Measurements from ENCODE around the gene MLKL. TPM values are rescaled to one million over a fixed set of nuclear protein-coding genes. Genes with fewer than 3 reads are reported as not detected.
A peak's percentile ranks its signal among the peaks of the same experiment; 100 is the strongest.

The MLKL gene
- total RNA-seq, 1 experiment from 2014 or later, result 4.3 TPM

DNA sequence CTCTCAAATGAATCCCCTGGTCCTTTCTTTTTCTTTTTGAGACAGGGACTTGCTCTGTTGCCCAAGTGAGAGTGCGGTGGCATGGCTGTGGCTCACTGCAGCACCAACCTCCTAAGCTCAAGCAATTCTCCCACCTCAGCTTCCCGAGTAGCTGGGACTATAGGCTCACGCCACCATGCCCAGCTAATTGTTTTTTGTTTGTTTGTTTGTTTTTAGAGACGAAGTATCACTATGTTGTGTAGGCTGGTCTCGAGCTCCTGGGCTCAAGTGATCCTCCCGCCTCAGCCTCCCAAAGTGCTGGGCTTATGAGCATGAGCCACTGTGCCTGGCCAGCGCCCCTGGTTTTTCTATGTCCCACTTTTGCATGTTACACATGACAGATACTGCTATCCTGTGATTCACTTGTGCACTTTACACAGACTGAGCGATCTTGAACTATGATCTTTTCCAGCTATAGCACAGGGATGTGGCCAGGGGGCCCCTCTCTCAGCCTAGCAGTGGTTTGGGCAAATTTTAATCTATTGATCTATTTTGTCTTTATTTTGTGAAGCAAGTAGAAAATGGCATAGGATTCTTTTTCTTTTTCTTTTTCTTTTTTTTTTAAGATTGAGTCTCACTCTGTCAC is 31.3 kb upstream of the MLKL start:
- peaks cover 43% of the 10 kb centered on the region for H3K4me1 Mint-ChIP-seq
- no peak overlapping the region for H3K4me3 Mint-ChIP-seq
- peaks cover 4% of the 10 kb centered on the region for H3K36me3 Mint-ChIP-seq
- no peaks in the 10 kb centered on the region for H3K27me3 Mint-ChIP-seq (ENCODE audit: low read depth)
- ATAC-seq (no peak), DNase-seq (ENCODE audit: low spot score) (no peak)
- ChIA-PET POLR2A (interaction anchor here (0.6 kb wide), 1 partner anchor 452 kb away, joined by 3 read pairs; no protein-coding TSS in a partner anchor), CTCF (interaction anchor here (0.8 to 1.5 kb wide), 4 partner anchors 32 to 131 kb away, joined by 3 to 7 read pairs (median 5); partner anchors contain the start of gene FA2H)
- H3K27ac Mint-ChIP-seq, result peak overlapping the region; percentile 10; the same call in 1 of the 2 replicates
- H3K9me3 Mint-ChIP-seq, result peaks cover 6% of the 10 kb centered on the region
- TF ChIP-seq TEAD4 (CRISPR knock-in tag; IDR thresholded peaks at IDR 0.05), result no peak
- TF ChIP-seq SOX15 (CRISPR knock-in tag; IDR thresholded peaks at IDR 0.05), result no peak
- TF ChIP-seq IRF2 (CRISPR knock-in tag; IDR thresholded peaks at IDR 0.05; ENCODE audit: borderline replicate concordance, low read depth), result no peak
- TF ChIP-seq JUN (CRISPR knock-in tag; IDR thresholded peaks at IDR 0.05), result no peak
- TF ChIP-seq, protein P1, sequence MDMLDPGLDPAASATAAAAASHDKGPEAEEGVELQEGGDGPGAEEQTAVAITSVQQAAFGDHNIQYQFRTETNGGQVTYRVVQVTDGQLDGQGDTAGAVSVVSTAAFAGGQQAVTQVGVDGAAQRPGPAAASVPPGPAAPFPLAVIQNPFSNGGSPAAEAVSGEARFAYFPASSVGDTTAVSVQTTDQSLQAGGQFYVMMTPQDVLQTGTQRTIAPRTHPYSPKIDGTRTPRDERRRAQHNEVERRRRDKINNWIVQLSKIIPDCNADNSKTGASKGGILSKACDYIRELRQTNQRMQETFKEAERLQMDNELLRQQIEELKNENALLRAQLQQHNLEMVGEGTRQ (CRISPR knock-in tag; IDR thresholded peaks at IDR 0.05), result no peak
- no peak for TF ChIP-seq NFATC4 (CRISPR knock-in tag; IDR thresholded peaks at IDR 0.05)
- TF ChIP-seq ZNF232 (CRISPR knock-in tag; IDR thresholded peaks at IDR 0.05), result no peak
- no peak for TF ChIP-seq ZNF671 (CRISPR knock-in tag; IDR thresholded peaks at IDR 0.05)
- TF ChIP-seq, protein P2, sequence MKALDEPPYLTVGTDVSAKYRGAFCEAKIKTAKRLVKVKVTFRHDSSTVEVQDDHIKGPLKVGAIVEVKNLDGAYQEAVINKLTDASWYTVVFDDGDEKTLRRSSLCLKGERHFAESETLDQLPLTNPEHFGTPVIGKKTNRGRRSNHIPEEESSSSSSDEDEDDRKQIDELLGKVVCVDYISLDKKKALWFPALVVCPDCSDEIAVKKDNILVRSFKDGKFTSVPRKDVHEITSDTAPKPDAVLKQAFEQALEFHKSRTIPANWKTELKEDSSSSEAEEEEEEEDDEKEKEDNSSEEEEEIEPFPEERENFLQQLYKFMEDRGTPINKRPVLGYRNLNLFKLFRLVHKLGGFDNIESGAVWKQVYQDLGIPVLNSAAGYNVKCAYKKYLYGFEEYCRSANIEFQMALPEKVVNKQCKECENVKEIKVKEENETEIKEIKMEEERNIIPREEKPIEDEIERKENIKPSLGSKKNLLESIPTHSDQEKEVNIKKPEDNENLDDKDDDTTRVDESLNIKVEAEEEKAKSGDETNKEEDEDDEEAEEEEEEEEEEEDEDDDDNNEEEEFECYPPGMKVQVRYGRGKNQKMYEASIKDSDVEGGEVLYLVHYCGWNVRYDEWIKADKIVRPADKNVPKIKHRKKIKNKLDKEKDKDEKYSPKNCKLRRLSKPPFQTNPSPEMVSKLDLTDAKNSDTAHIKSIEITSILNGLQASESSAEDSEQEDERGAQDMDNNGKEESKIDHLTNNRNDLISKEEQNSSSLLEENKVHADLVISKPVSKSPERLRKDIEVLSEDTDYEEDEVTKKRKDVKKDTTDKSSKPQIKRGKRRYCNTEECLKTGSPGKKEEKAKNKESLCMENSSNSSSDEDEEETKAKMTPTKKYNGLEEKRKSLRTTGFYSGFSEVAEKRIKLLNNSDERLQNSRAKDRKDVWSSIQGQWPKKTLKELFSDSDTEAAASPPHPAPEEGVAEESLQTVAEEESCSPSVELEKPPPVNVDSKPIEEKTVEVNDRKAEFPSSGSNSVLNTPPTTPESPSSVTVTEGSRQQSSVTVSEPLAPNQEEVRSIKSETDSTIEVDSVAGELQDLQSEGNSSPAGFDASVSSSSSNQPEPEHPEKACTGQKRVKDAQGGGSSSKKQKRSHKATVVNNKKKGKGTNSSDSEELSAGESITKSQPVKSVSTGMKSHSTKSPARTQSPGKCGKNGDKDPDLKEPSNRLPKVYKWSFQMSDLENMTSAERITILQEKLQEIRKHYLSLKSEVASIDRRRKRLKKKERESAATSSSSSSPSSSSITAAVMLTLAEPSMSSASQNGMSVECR (CRISPR knock-in tag; IDR thresholded peaks at IDR 0.05; ENCODE audit: borderline replicate concordance), result no peak

DNA sequence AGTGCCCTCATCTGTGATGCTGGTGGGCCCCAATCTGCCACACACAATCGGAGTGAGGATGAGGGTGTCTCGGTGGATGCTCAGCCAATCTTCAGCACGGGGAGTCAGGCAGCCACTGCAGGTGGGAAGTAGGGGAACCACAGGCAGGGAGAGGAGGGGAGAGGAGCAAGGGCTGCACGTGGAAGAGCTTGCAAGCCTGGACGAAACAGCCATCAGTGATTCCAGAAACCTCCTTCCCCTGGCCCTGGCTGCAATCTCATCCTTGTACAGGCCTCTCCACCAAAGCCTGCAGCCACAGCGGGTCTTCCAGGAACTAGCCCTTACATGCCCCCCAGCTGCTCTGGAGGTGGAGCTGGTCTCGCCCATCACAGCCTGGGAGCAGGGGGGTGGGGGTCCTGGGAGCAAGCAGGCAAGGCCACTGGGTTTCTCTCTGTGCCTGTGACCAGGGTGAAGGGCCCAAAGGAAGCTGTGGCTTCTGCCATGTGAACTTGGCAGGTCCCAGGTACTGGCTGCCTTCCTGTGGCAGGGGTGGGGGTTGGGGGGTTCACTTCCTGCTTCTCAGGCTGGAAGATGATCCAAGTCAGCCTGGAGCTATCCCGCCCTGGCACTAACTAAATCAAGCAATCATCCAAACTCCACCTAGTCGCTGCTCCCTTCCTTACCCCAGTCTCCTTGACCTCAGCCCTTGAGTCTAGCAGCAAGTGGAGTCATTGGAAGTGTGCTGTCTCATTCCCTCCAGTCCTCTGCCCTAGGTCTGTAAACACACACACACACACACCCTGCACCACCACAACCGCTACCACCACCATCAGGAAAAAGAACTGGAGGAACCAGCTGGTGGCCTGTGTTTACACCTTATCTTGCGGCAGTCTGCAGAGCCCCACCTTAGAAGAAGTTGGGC is 29.4 kb upstream of the MLKL start:
- no peak overlapping the region for H3K4me3 Mint-ChIP-seq
- CTCF ChIA-PET, result interaction anchor here (1.0 to 2.0 kb wide), 8 partner anchors 11 to 133 kb away, joined by 3 to 9 read pairs (median 5); no protein-coding TSS in a partner anchor
- TF ChIP-seq, protein P3, sequence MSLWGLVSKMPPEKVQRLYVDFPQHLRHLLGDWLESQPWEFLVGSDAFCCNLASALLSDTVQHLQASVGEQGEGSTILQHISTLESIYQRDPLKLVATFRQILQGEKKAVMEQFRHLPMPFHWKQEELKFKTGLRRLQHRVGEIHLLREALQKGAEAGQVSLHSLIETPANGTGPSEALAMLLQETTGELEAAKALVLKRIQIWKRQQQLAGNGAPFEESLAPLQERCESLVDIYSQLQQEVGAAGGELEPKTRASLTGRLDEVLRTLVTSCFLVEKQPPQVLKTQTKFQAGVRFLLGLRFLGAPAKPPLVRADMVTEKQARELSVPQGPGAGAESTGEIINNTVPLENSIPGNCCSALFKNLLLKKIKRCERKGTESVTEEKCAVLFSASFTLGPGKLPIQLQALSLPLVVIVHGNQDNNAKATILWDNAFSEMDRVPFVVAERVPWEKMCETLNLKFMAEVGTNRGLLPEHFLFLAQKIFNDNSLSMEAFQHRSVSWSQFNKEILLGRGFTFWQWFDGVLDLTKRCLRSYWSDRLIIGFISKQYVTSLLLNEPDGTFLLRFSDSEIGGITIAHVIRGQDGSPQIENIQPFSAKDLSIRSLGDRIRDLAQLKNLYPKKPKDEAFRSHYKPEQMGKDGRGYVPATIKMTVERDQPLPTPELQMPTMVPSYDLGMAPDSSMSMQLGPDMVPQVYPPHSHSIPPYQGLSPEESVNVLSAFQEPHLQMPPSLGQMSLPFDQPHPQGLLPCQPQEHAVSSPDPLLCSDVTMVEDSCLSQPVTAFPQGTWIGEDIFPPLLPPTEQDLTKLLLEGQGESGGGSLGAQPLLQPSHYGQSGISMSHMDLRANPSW (CRISPR knock-in tag; conservative IDR thresholded peaks at IDR 0.05; ENCODE audit: low read depth), result no peak
- TF ChIP-seq, protein P4, sequence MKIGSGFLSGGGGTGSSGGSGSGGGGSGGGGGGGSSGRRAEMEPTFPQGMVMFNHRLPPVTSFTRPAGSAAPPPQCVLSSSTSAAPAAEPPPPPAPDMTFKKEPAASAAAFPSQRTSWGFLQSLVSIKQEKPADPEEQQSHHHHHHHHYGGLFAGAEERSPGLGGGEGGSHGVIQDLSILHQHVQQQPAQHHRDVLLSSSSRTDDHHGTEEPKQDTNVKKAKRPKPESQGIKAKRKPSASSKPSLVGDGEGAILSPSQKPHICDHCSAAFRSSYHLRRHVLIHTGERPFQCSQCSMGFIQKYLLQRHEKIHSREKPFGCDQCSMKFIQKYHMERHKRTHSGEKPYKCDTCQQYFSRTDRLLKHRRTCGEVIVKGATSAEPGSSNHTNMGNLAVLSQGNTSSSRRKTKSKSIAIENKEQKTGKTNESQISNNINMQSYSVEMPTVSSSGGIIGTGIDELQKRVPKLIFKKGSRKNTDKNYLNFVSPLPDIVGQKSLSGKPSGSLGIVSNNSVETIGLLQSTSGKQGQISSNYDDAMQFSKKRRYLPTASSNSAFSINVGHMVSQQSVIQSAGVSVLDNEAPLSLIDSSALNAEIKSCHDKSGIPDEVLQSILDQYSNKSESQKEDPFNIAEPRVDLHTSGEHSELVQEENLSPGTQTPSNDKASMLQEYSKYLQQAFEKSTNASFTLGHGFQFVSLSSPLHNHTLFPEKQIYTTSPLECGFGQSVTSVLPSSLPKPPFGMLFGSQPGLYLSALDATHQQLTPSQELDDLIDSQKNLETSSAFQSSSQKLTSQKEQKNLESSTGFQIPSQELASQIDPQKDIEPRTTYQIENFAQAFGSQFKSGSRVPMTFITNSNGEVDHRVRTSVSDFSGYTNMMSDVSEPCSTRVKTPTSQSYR (CRISPR knock-in tag; IDR thresholded peaks at IDR 0.05), result no peak
- TF ChIP-seq, protein P5, sequence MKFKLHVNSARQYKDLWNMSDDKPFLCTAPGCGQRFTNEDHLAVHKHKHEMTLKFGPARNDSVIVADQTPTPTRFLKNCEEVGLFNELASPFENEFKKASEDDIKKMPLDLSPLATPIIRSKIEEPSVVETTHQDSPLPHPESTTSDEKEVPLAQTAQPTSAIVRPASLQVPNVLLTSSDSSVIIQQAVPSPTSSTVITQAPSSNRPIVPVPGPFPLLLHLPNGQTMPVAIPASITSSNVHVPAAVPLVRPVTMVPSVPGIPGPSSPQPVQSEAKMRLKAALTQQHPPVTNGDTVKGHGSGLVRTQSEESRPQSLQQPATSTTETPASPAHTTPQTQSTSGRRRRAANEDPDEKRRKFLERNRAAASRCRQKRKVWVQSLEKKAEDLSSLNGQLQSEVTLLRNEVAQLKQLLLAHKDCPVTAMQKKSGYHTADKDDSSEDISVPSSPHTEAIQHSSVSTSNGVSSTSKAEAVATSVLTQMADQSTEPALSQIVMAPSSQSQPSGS (CRISPR knock-in tag; IDR thresholded peaks at IDR 0.05; ENCODE audit: borderline replicate concordance, low read depth), result no peak
- TF ChIP-seq KAT7 (CRISPR knock-in tag; IDR thresholded peaks at IDR 0.05; ENCODE audit: borderline replicate concordance) (no peak), TEAD1 (CRISPR knock-in tag; IDR thresholded peaks at IDR 0.05) (no peak), ZBTB21 (CRISPR knock-in tag; IDR thresholded peaks at IDR 0.05; ENCODE audit: borderline replicate concordance) (no peak), FOXJ3 (CRISPR knock-in tag; IDR thresholded peaks at IDR 0.05; ENCODE audit: borderline replicate concordance) (no peak)
- TF ChIP-seq, protein P6, sequence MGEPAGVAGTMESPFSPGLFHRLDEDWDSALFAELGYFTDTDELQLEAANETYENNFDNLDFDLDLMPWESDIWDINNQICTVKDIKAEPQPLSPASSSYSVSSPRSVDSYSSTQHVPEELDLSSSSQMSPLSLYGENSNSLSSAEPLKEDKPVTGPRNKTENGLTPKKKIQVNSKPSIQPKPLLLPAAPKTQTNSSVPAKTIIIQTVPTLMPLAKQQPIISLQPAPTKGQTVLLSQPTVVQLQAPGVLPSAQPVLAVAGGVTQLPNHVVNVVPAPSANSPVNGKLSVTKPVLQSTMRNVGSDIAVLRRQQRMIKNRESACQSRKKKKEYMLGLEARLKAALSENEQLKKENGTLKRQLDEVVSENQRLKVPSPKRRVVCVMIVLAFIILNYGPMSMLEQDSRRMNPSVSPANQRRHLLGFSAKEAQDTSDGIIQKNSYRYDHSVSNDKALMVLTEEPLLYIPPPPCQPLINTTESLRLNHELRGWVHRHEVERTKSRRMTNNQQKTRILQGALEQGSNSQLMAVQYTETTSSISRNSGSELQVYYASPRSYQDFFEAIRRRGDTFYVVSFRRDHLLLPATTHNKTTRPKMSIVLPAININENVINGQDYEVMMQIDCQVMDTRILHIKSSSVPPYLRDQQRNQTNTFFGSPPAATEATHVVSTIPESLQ (CRISPR knock-in tag; IDR thresholded peaks at IDR 0.05), result no peak

More for the DNA sequence above, 29.4 kb upstream of the MLKL start:
- peaks cover 12% of the 10 kb centered on the region for H3K9me3 Mint-ChIP-seq
- peaks cover 38% of the 10 kb centered on the region for H3K4me1 Mint-ChIP-seq
- ATAC-seq, result peak; percentile 7
- peaks cover 9% of the 10 kb centered on the region for H3K36me3 Mint-ChIP-seq
- POLR2A ChIA-PET, result no interaction called here
- no peaks in the 10 kb centered on the region for H3K27me3 Mint-ChIP-seq (ENCODE audit: low read depth)
- peak overlapping the region; percentile 61 for H3K27ac Mint-ChIP-seq
- no peak for DNase-seq (ENCODE audit: low spot score)

Data from WTC11 (cell line).